ENCODE results near the gene EDIL3.
A peak's percentile ranks its signal among the peaks of the same experiment; 100 is the strongest.

The EDIL3 gene

DNA sequence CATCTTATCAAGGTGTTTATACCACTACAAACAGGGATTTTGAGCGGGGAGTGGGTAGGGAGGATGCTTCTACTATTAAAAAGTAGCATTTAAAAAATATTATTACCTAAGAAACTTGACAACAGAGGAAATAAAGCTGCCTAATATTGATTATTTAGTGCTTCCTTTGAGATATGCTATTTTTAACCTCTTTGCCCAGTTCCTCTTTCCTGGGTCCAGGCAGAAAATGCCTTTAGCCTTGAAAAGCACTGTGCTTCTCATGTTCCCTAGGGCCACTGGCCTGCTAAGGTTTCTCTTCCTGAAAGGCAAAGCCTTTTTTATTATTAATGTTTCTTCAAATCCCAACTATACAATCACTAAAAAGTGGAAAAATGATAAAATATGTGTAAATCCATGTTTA, 446.8 kb downstream of the EDIL3 start:
- DNase-seq, result no peak

GRCh38 chr5:83931969-83932368, 452.7 kb downstream of the EDIL3 start:
- DNase-seq, result no peak

DNA sequence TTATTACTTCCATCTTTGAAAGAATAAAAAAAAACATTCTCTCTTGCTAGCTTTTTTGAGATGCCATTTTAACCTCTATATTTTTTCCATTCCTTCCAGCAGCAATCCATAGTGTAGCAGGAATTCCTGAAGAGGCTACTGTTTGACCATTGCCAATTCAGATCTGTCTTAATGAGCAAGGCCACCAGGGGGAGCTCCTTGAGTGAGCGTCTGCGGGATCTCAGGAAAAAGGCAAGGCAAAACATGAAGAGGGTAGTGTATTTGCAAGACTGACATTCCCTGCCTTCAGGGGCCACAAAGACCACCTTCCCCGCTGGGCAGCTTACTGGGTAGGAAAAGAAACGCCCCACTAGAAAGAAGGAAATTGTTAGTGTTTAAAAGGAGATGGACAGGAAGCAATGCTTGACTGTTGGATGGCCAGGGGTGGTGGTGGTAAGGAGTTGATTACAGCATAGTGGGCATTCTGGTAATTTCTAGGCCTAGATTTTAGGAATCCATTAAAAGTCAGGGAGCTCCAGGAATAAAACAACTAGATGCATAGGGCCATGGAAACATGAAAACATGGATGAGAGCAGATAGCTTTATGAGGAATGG, 457.4 kb downstream of the EDIL3 start:
- DNase-seq, result peak; percentile 68

- no peak for DNase-seq
Observed at GRCh38 chr5:83925955-83926337, 458.7 kb downstream of the EDIL3 start.

DNA sequence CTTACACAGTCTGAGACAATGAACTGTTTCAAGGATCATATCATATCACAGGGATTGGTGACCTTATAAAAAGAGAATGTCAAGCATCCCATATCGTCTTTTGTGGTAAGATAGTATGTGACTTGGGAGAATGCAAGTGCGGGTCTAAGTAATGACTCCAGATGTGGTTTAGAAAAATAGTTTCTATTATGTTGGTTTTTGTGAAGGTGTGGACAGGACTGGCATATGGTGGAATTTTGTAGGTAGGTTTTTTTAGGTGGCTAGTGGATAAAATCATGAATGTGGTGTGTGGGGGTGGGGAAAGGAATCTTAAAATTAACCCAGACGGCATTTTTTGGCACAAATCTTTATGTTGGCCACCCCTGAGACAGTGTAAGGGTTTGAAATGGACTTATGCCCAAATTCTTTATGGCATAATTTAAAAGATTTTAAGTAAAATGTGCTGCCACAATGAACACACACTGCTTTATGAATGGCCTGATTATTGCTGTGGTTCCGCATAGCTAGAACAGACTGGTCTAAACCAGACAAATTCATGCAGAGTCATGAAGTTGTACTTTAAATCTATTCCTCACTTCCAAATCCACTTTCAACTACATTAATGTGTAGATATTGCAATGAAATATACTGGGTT, 459.2 kb downstream of the EDIL3 start:
- DNase-seq, result no peak

DNA sequence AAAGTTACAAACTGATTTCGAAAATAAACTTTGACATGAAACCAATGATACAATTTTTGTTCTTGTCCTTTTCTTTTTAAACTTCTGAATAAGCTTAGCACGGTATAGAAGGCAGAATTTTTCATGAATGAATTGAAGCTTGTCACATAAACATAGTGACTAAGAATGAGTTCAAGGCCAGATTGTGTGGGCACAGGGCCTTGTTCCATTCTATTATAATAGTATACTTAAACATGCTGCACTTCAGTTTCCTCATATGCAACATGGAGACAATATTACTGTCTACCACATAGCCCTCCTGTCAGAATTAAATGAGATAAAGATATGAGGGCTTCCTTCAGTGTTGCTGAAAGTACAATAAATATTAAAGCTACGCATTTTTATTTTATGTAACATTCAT, 459.8 kb downstream of the EDIL3 start:
- DNase-seq, result no peak

DNA sequence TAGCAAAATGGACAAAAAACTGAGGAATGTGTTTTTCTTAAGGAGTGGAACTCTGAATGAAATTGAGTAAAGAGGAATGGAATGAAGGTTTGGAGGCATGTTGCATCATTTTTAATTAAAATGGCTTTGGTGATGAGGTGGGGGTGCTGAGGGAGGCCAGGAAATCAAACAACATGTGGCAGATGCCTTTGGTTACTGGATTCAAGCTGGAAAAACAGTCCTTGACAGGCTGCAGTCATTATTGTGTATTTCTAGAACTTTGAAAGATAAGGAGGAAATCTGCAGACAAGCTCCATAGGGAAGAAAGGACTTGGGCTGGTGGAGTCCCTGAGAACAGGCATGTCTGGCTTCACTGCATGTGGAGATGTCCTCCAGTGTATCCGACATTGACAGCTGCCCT, 460.5 kb downstream of the EDIL3 start:
- DNase-seq, result no peak

DNA sequence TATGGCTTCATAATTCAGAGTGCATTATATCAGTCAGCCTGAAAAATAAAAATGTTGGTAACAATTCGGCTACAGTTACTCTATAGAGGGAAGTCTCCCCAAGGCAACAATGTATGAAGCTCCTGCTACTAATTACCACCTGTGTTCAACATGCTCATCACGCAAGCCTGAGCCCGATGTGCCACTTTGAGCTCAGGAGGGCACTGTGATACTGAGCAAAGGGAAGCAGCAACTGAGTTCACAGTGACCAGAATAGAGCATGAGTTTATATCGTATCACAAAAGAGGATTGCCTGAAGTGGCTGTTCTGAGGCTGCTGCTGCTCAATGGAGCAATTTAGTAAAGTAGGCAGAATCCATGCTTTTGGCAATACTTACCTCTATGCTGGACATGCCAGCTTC, 462.0 kb downstream of the EDIL3 start:
- DNase-seq, result no peak

- no peak for DNase-seq
Observed at GRCh38 chr5:83921666-83922193, 462.9 kb downstream of the EDIL3 start.

DNA sequence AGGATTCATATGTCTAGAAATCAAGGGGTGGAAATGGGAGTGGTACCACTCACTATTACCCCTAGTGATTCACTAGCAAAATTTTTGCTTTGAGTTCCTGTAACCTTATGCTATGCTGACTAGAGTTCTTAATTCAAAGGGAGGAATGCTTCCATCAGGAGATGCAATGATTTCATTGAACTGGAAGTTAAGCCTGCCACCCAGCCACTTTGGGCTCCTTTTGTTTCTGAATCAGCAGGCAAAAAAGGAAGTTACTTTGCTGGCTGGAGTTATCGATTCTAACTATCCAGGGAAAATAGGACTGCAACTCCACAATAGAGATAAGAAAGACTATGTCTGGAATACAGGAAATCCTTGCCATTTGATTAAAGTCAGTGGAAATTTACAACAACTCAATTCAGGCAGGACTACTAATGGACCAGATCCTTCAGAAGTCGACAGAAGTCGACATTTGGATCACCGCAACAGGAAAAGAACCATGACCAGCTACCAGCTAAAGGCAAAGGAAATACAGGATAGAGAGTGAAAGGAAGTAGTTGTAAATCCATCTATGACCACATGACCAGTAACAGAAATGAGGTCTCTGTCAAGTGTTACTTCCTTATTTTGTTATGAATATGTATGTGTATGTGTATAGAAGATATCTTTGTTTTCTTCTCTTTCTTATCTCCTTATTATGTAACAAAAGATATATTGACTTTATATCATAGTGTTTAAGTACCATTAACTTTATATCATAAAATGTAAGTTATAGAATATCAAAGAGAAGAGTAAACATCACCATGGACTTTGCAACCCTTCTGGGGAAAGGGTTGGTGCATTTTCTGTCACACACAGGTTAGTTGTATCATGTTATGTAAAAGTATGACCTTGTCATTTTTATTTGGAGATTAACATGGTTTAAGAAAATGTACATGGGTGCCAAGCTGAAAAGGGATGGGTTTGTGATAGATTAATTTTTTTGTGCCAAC, 465.3 kb downstream of the EDIL3 start:
- DNase-seq, result no peak

DNA sequence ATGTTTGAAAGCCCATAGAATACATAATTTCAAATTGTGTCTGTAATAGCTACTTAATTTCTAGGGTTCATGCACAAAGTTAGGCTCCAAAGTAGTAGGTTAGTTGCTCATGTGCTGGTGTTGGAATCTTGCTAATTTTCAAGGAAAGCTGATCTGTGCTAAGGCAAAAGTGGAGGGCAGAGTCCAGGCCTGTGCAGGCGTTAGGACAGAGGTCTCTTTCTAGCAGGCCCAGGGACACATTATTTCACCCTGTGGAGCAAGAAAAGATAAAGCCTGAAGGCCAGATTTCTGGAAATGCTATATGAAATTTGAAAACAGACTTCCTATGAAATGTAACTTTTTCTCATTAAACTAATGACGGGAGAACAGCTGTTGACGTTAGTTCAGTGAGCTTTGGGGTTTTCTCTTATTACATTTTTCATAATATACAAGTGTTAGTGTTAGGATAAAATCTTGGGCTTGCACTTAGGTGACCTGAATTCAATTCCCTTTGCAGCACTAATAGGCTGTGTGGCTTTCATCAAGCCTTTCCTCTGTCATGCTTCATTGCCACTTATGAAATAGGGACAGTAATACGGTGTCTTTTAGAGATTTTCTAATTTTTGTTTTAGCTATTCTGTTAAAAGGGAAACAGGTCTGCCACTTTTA, 467.3 kb downstream of the EDIL3 start:
- DNase-seq, result no peak

- DNase-seq, result no peak
Observed at GRCh38 chr5:83914662-83915418, 469.8 kb downstream of the EDIL3 start.

GRCh38 chr5:83914199-83914598, 470.5 kb downstream of the EDIL3 start:
- DNase-seq, result no peak

GRCh38 chr5:83913593-83913992, 471.1 kb downstream of the EDIL3 start:
- no peak for DNase-seq

GRCh38 chr5:83911367-83911919, 473.2 kb downstream of the EDIL3 start:
- DNase-seq, result no peak

DNA sequence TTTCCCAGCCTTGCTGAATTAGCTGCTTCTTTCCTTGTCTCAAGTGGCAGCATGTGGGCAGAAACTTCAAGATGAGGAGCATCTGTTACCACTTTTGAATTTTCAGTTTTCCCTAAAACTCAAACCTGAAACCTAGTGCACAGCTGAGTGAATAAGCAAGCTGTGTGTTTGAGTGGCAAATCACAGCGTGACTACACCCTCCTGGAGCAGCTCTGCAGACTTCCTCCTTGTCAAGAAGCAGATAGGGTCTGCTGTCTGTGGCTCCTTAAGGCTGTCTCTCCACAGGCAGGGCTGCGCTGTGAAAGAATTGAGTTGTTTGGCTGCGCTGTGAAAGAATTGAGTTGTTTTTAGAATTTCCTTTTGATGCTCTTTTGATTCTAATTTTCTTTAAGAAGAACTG, 484.4 kb downstream of the EDIL3 start:
- no peak for DNase-seq

- DNase-seq, result no peak
Observed at GRCh38 chr5:83899326-83899970, 485.2 kb downstream of the EDIL3 start.

- no peak for DNase-seq
Observed at GRCh38 chr5:83895860-83896259, 488.8 kb downstream of the EDIL3 start.

GRCh38 chr5:83891261-83891660, 493.4 kb downstream of the EDIL3 start:
- no peak for DNase-seq
